H1 (cell line): ENCODE measurements around the gene CRADD. TPM values are rescaled to one million over a fixed set of nuclear protein-coding genes. Genes with fewer than 3 reads are reported as not detected.

ENCODE experiments used
- CTCF ChIA-PET: fragments of 300-600 bp; sonication (Branson Sonifier 250); formaldehyde crosslinking; loops from one replicate; lab custom pipeline; 2021; ENCODE audit not compliant: partially characterized antibody; lab: Charles Lee
- POLR2A ChIA-PET: fragments of 300-600 bp; sonication (Branson Sonifier 250); formaldehyde crosslinking; loops from one replicate; lab custom pipeline; 2021; ENCODE audit warnings: inconsistent platforms; ENCODE audit not compliant: partially characterized antibody; lab: Charles Lee
- DNase-seq, 2 experiments: peaks; one replicate each; pipeline versions ENCODE4 v3.0.0 to v3.0.0-alpha.2; 2010 to 2022; ENCODE audit warnings: low spot score in 2 of 2, low read depth in 1 of 2, mixed read lengths in 1 of 2
- FAIRE-seq: peaks from 2 replicates; lab custom pipeline; 2011; peaks lifted over from hg19 to GRCh38; lab: Jason Lieb, UNC
- H2AFZ ChIP-seq: 2 replicates; pipeline ENCODE4 v1.8.1; 2012; ENCODE audit warnings: low read length, inconsistent platforms
- H2AK5ac ChIP-seq: 2 replicates; pipeline ENCODE4 v1.6.1; 2013; ENCODE audit warnings: low read depth, low read length
- H2BK120ac ChIP-seq: replicated peaks from 2 replicates; pipeline ENCODE3; 2013; ENCODE audit warnings: low read depth, low read length, inconsistent platforms
- H2BK12ac ChIP-seq: 2 replicates; pipeline ENCODE4 v1.6.1; 2013; ENCODE audit warnings: low read depth, low read length
- H2BK15ac ChIP-seq: 2 replicates; pipeline ENCODE4 v1.6.1; 2013; ENCODE audit warnings: low read length
- H2BK20ac ChIP-seq: 2 replicates; pipeline ENCODE4 v1.6.1; 2013; ENCODE audit warnings: low read length
- H2BK5ac ChIP-seq: 2 replicates; pipeline ENCODE4 v1.6.1; 2013; ENCODE audit warnings: low read depth, low read length
- H3K14ac ChIP-seq: 2 replicates; pipeline ENCODE4 v1.6.1; 2013; ENCODE audit warnings: inconsistent platforms; ENCODE audit not compliant: insufficient read length
- H3K18ac ChIP-seq: 2 replicates; pipeline ENCODE4 v1.6.1; 2013; ENCODE audit warnings: low read length; ENCODE audit errors: extremely low read depth
- H3K23ac ChIP-seq: 2 replicates; pipeline ENCODE4 v1.6.1; 2013; ENCODE audit warnings: inconsistent platforms; ENCODE audit not compliant: insufficient read length
- H3K23me2 ChIP-seq: 2 replicates; pipeline ENCODE4 v1.6.1; 2013; ENCODE audit warnings: low read depth, low read length
- H3K27ac ChIP-seq: 2 replicates; pipeline ENCODE4 v1.6.1; 2011; ENCODE audit warnings: low read depth, low read length, inconsistent platforms
- H3K27me3 ChIP-seq, 4 experiments: replicated peaks in 1 of 4; 1 replicate in 1 of 4; 2 replicates in 3 of 4; pipeline versions ENCODE4 v1.6.1 to v1.8.1; 2011 to 2013; ENCODE audit warnings: low read length in 3 of 4, mild to moderate bottlenecking in 3 of 4, inconsistent platforms in 2 of 4, mixed read lengths in 2 of 4, moderate library complexity in 1 of 4; ENCODE audit not compliant: control insufficient read depth in 3 of 4, insufficient read depth in 3 of 4; ENCODE audit errors: extremely low read depth in 1 of 4
- H3K36me3 ChIP-seq, 4 experiments: 2 replicates each; pipeline versions ENCODE4 v1.6.1 to v1.8.1; 2011 to 2013; ENCODE audit warnings: mild to moderate bottlenecking in 4 of 4, low read length in 3 of 4, moderate library complexity in 2 of 4, control low read depth in 1 of 4, inconsistent platforms in 1 of 4; ENCODE audit not compliant: insufficient read depth in 4 of 4, control insufficient read depth in 2 of 4
- H3K4ac ChIP-seq: replicated peaks from 2 replicates; pipeline ENCODE3; 2013; ENCODE audit warnings: low read length, low read depth, mixed read lengths, inconsistent platforms; ENCODE audit not compliant: insufficient read length
- H3K4me1 ChIP-seq, 4 experiments: replicated peaks in 1 of 4; 1 replicate in 1 of 4; 2 replicates in 3 of 4; pipeline versions ENCODE4 v1.6.1 to v1.8.1; 2011 to 2013; ENCODE audit warnings: low read length in 3 of 4, inconsistent platforms in 2 of 4, mixed read lengths in 1 of 4; ENCODE audit not compliant: insufficient read depth in 4 of 4, control insufficient read depth in 3 of 4
- H3K4me2 ChIP-seq, 2 experiments: 2 replicates each; pipeline versions ENCODE4 v1.6.1 to v1.8.1; 2011 to 2013; ENCODE audit warnings: low read depth in 2 of 2, low read length in 2 of 2, control low read depth in 1 of 2, inconsistent platforms in 1 of 2, mild to moderate bottlenecking in 1 of 2; ENCODE audit not compliant: insufficient read depth in 1 of 2
- H3K4me3 ChIP-seq, 4 experiments: fragments of 200-600, 300-600 bp in 1 of 4; sonication (generic), shearing (Covaris generic), sonication (Bioruptor Twin) in 1 of 4; 2 replicates each; pipeline versions ENCODE4 v1.5.1 to v1.8.1; 2011 to 2016; ENCODE audit warnings: low read length in 4 of 4, low read depth in 3 of 4, control low read depth in 2 of 4, inconsistent platforms in 2 of 4, mild to moderate bottlenecking in 2 of 4, mixed read lengths in 1 of 4, moderate library complexity in 1 of 4; ENCODE audit not compliant: insufficient read depth in 2 of 4; ENCODE audit errors: extremely low read depth in 1 of 4
- H3K56ac ChIP-seq: replicated peaks from 2 replicates; pipeline ENCODE3; 2013; ENCODE audit warnings: low read depth, mild to moderate bottlenecking, mixed read lengths, low read length, inconsistent platforms; ENCODE audit not compliant: insufficient read length
- H3K79me1 ChIP-seq: 2 replicates; pipeline ENCODE4 v1.6.1; 2013; ENCODE audit warnings: low read depth, low read length, control low read depth
- H3K79me2 ChIP-seq, 2 experiments: 2 replicates each; pipeline versions ENCODE4 v1.6.1 to v1.8.1; 2012 to 2013; ENCODE audit warnings: low read length in 2 of 2, mild to moderate bottlenecking in 2 of 2, inconsistent platforms in 1 of 2; ENCODE audit not compliant: insufficient read depth in 2 of 2, control insufficient read depth in 1 of 2
- H3K9ac ChIP-seq, 4 experiments: replicated peaks in 1 of 4; 1 replicate in 1 of 4; 2 replicates in 3 of 4; pipeline versions ENCODE4 v1.6.1 to v1.8.1; 2011 to 2013; ENCODE audit warnings: low read depth in 3 of 4, low read length in 3 of 4, control low read depth in 2 of 4, mild to moderate bottlenecking in 2 of 4, moderate library complexity in 2 of 4, inconsistent platforms in 1 of 4; ENCODE audit errors: extremely low read depth in 1 of 4
- H3K9me3 ChIP-seq, 2 experiments: 2 replicates each; pipeline versions ENCODE4 v1.6.1 to v1.8.1; 2012 to 2013; ENCODE audit warnings: mild to moderate bottlenecking in 2 of 2, moderate library complexity in 2 of 2, control low read depth in 1 of 2, inconsistent platforms in 1 of 2, low read depth in 1 of 2, low read length in 1 of 2, mixed read lengths in 1 of 2; ENCODE audit not compliant: insufficient read depth in 2 of 2
- H4K20me1 ChIP-seq, 2 experiments: replicated peaks in 1 of 2; 2 replicates each; pipeline versions ENCODE3 to v1.8.1; 2011 to 2013; ENCODE audit warnings: inconsistent platforms in 2 of 2, low read length in 2 of 2, mild to moderate bottlenecking in 1 of 2; ENCODE audit not compliant: insufficient read depth in 2 of 2, control insufficient read depth in 1 of 2
- H4K5ac ChIP-seq: 2 replicates; pipeline ENCODE4 v1.6.1; 2013; ENCODE audit warnings: low read length, low read depth, mixed read lengths, inconsistent platforms; ENCODE audit not compliant: insufficient read length
- H4K8ac ChIP-seq: 2 replicates; pipeline ENCODE4 v1.8.0; 2013; ENCODE audit warnings: mild to moderate bottlenecking, moderate library complexity, low read length, inconsistent platforms; ENCODE audit not compliant: insufficient read depth; ENCODE audit errors: extremely low read depth
- H4K91ac ChIP-seq: replicated peaks from 2 replicates; pipeline ENCODE3; 2013; ENCODE audit warnings: low read length, mixed read lengths, inconsistent platforms; ENCODE audit not compliant: insufficient read length
- CEBPB ChIP-seq: IDR thresholded peaks from 2 replicates; pipeline ENCODE4 v1.6.1; 2012; ENCODE audit warnings: low read depth, low read length
- RXRA ChIP-seq: IDR thresholded peaks from 2 replicates; pipeline ENCODE4 v1.6.1; 2011; ENCODE audit warnings: low read depth, mild to moderate bottlenecking, low read length, moderate library complexity; ENCODE audit not compliant: insufficient read depth
- WGBS, 2 experiments: shearing (Covaris generic) in 1 of 2; methylation state at CpG; one replicate each; pipeline versions ENCODE4 v1.1.6 to v1.1.7; 2013 to 2015; ENCODE audit warnings: low lambda C conversion rate in 2 of 2, mixed read lengths in 2 of 2, inconsistent platforms in 1 of 2, low coverage in 1 of 2, missing lambda C conversion rate in 1 of 2; ENCODE audit not compliant: insufficient replicate concordance in 2 of 2, insufficient coverage in 1 of 2, insufficient read length in 1 of 2; ENCODE audit errors: extremely low coverage in 1 of 2, missing lambda C conversion rate in 1 of 2; 5-methylcytosine and 5-hydroxymethylcytosine counted together
- polyA plus RNA-seq, 7 experiments: library from polyadenylated mRNA; depleted of rRNA in 3 of 7; stranded (reverse) in 5 of 7; unstranded in 2 of 7; fragments of >200 nt in 5 of 7; fragments of 200-250 nt in 2 of 7; gene quantifications; 1 replicate in 5 of 7; 2 replicates in 1 of 7; 4 replicates in 1 of 7; pipeline versions ENCODE4 v1.2.1 to v1.2.3, GENCODE V29; 2011 to 2013; ENCODE audit warnings: missing spikeins in 2 of 7, mixed read lengths in 2 of 7
- total RNA-seq: library from RNA; stranded (reverse); fragmentation: NEBNext Ultra II Directional; extraction: Animal tissue kit (Norgen Biotek cat#: 25700); gene quantifications from 2 replicates; pipeline ENCODE4 v1.2.1, GENCODE V29; 2021

CRADD gene
- total and polyA plus RNA-seq, 2 of the 8 experiments (the other 6 are each of a cell fraction or from before 2014, with no cell fraction given): 8.1 to 15.4 TPM

- no peak overlapping the region for H3K27ac ChIP-seq
- no peak overlapping the region for H3K4ac ChIP-seq
- ChIA-PET CTCF (interaction anchor here (0.6 to 1.1 kb wide), 3 partner anchors 59 to 219 kb away, joined by 3 to 5 read pairs (median 3); no protein-coding TSS in a partner anchor), POLR2A (no interaction called here)
- no peak overlapping the region for H3K9ac ChIP-seq
- H4K20me1 ChIP-seq: no peaks in the 10 kb centered on the region
- no peaks in the 10 kb centered on the region for H3K79me1 ChIP-seq
- no peaks in the 10 kb centered on the region for H3K79me2 ChIP-seq
- no peak overlapping the region for H3K23ac ChIP-seq
- no peak overlapping the region for H3K4me3 ChIP-seq
- WGBS, 2 experiments: 83% methylated on average over 3 of the region's 3 CpGs; no CpG with 5 or more reads in 1 of the 2 experiments
- H4K5ac ChIP-seq: no peak overlapping the region
- H3K27me3 ChIP-seq: no peaks in the 10 kb centered on the region
- no peak overlapping the region for H2BK12ac ChIP-seq
- DNase-seq (no peak), FAIRE-seq (no peak)
- H2BK15ac ChIP-seq: no peak overlapping the region
- H4K91ac ChIP-seq: no peak overlapping the region
- no peaks in the 10 kb centered on the region for H3K36me3 ChIP-seq
- H3K4me1 ChIP-seq: 0 out of 7 replicates have a peak, but pooled peaks cover 0 to 2% (median 0%) of the 10 kb centered on the region in 4 experiments
- no peak overlapping the region for H3K18ac ChIP-seq
- H2BK5ac ChIP-seq: no peak overlapping the region
- no peak overlapping the region for H2AK5ac ChIP-seq
- no peak overlapping the region for H3K56ac ChIP-seq
- H3K4me2 ChIP-seq: no peak overlapping the region
- H2BK20ac ChIP-seq: no peak overlapping the region
- no peak overlapping the region for H2BK120ac ChIP-seq
- H3K14ac ChIP-seq: no peak overlapping the region
- H2AFZ ChIP-seq: no peak overlapping the region
- no peaks in the 10 kb centered on the region for H3K9me3 ChIP-seq
- TF ChIP-seq CEBPB (peak; percentile 86), RXRA (no peak)
- no peak overlapping the region for H4K8ac ChIP-seq
- peaks cover 2% of the 10 kb centered on the region; the same call in 1 of the 2 replicates for H3K23me2 ChIP-seq
Observed at GRCh38 chr12:93882763-93883162, 205.6 kb downstream of the CRADD start.
